ENCODE results near the gene TLNRD1. TPM values are rescaled to one million over a fixed set of nuclear protein-coding genes. Genes with fewer than 3 reads are reported as not detected.

The TLNRD1 gene
- total RNA-seq, 1 experiment from 2014 or later, result 24.7 TPM

DNA sequence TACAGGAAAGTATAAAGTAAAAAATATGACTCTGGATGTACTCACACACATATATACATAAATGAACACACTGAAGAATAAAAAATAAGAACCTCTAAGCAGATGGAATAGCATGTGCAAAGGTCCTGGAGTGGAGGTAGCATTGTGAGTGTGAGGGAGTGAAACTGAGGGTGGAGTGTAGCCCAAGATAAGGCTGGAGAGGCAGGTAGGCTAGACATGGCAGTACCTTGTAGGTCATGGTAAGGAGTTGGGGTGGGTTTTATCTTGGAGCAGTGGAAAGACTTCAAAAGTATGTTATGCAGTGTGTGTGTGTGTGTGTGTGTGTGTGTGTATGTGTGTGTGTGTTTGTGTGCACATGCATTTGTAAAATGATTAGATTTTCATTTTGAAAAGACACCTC lies 49.5 kb downstream of the TLNRD1 start:
- no peak for TF ChIP-seq POLR2AphosphoS5 (IDR thresholded peaks at IDR 0.05; ENCODE audit: low read depth, low read length)
- ATAC-seq, result no peak
- no peaks in the 10 kb centered on the region for H3K9me3 ChIP-seq (ENCODE audit: control insufficient read depth, insufficient read depth, low read depth, low read length)
- BruUV-seq (replicated peaks), result no TSS peak
- DNase-seq (ENCODE audit: low read depth, low spot score), result no peak
- no peaks in the 10 kb centered on the region for H3K27me3 ChIP-seq (ENCODE audit: control insufficient read depth, insufficient read depth, low read length)
- no peaks in the 10 kb centered on the region for H3K4me1 ChIP-seq (ENCODE audit: control insufficient read depth, insufficient read depth, low read length)
- intact Hi-C loops (cut with micrococcal nuclease; ENCODE audit: unreplicated experiment) (no loop called here), in situ Hi-C loops (cut with HindIII; ENCODE audit: low pct_unique_long_range_greater_than_20kb, low sequenced_read_pairs) (no loop called here)
- H3K36me3 ChIP-seq (ENCODE audit: control insufficient read depth, insufficient read depth, low read length), result no peaks in the 10 kb centered on the region
- ChIA-PET CTCF (no interaction called here), POLR2A (no interaction called here)
- H3K4me3 ChIP-seq (ENCODE audit: low read depth in 2 of 2, low read length in 2 of 2), result no peak overlapping the region
- H3K27ac ChIP-seq (ENCODE audit: low read length), result no peak overlapping the region

DNA sequence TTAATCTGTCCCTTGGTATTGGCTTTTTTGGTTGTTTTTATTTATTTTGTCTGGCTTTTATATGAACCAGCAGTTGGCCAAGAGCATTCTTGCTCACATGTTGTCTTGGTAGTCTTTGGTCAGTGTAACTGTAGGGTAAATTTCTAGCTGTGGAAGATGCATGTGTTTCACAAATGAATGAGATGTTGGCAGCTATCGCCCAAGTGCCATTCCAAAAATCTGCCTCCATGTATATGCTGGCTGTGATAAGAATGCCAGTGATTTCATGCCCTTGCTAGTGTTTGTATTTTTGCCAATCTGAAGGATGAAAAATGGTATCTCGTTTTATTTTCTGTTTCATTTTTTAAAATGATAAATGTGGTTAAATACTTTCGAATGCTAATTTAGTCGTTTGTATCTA lies 50.1 kb downstream of the TLNRD1 start:
- no peaks in the 10 kb centered on the region for H3K36me3 ChIP-seq (ENCODE audit: control insufficient read depth, insufficient read depth, low read length)
- no peaks in the 10 kb centered on the region for H3K4me1 ChIP-seq (ENCODE audit: control insufficient read depth, insufficient read depth, low read length)
- in situ Hi-C loops (cut with HindIII; ENCODE audit: low pct_unique_long_range_greater_than_20kb, low sequenced_read_pairs) (no loop called here), intact Hi-C loops (cut with micrococcal nuclease; ENCODE audit: unreplicated experiment) (no loop called here)
- ChIA-PET POLR2A (no interaction called here), CTCF (no interaction called here)
- H3K4me3 ChIP-seq (ENCODE audit: low read depth in 2 of 2, low read length in 2 of 2), result no peak overlapping the region
- TF ChIP-seq SIN3A (IDR thresholded peaks at IDR 0.05; ENCODE audit: borderline replicate concordance, insufficient read depth, low read depth, low read length), result no peak
- TF ChIP-seq, protein P1, sequence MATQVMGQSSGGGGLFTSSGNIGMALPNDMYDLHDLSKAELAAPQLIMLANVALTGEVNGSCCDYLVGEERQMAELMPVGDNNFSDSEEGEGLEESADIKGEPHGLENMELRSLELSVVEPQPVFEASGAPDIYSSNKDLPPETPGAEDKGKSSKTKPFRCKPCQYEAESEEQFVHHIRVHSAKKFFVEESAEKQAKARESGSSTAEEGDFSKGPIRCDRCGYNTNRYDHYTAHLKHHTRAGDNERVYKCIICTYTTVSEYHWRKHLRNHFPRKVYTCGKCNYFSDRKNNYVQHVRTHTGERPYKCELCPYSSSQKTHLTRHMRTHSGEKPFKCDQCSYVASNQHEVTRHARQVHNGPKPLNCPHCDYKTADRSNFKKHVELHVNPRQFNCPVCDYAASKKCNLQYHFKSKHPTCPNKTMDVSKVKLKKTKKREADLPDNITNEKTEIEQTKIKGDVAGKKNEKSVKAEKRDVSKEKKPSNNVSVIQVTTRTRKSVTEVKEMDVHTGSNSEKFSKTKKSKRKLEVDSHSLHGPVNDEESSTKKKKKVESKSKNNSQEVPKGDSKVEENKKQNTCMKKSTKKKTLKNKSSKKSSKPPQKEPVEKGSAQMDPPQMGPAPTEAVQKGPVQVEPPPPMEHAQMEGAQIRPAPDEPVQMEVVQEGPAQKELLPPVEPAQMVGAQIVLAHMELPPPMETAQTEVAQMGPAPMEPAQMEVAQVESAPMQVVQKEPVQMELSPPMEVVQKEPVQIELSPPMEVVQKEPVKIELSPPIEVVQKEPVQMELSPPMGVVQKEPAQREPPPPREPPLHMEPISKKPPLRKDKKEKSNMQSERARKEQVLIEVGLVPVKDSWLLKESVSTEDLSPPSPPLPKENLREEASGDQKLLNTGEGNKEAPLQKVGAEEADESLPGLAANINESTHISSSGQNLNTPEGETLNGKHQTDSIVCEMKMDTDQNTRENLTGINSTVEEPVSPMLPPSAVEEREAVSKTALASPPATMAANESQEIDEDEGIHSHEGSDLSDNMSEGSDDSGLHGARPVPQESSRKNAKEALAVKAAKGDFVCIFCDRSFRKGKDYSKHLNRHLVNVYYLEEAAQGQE (IDR thresholded peaks at IDR 0.05; ENCODE audit: insufficient read depth in 1 of 2, low read depth in 2 of 2, low read length in 1 of 2), result no peak
- TF ChIP-seq, protein P2, sequence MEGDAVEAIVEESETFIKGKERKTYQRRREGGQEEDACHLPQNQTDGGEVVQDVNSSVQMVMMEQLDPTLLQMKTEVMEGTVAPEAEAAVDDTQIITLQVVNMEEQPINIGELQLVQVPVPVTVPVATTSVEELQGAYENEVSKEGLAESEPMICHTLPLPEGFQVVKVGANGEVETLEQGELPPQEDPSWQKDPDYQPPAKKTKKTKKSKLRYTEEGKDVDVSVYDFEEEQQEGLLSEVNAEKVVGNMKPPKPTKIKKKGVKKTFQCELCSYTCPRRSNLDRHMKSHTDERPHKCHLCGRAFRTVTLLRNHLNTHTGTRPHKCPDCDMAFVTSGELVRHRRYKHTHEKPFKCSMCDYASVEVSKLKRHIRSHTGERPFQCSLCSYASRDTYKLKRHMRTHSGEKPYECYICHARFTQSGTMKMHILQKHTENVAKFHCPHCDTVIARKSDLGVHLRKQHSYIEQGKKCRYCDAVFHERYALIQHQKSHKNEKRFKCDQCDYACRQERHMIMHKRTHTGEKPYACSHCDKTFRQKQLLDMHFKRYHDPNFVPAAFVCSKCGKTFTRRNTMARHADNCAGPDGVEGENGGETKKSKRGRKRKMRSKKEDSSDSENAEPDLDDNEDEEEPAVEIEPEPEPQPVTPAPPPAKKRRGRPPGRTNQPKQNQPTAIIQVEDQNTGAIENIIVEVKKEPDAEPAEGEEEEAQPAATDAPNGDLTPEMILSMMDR (IDR thresholded peaks at IDR 0.05), result no peak
- no peak for TF ChIP-seq TCF7L2 (IDR thresholded peaks at IDR 0.05; ENCODE audit: low read depth, low read length)
- no peak for TF ChIP-seq POLR2AphosphoS5 (IDR thresholded peaks at IDR 0.05; ENCODE audit: low read depth, low read length)
- no peak for ATAC-seq
- no peak for DNase-seq (ENCODE audit: low read depth, low spot score)
- BruUV-seq (replicated peaks), result no TSS peak
- no peaks in the 10 kb centered on the region for H3K27me3 ChIP-seq (ENCODE audit: control insufficient read depth, insufficient read depth, low read length)
- H3K27ac ChIP-seq (ENCODE audit: low read length), result no peak overlapping the region
- H3K9me3 ChIP-seq (ENCODE audit: control insufficient read depth, insufficient read depth, low read depth, low read length), result no peaks in the 10 kb centered on the region

DNA sequence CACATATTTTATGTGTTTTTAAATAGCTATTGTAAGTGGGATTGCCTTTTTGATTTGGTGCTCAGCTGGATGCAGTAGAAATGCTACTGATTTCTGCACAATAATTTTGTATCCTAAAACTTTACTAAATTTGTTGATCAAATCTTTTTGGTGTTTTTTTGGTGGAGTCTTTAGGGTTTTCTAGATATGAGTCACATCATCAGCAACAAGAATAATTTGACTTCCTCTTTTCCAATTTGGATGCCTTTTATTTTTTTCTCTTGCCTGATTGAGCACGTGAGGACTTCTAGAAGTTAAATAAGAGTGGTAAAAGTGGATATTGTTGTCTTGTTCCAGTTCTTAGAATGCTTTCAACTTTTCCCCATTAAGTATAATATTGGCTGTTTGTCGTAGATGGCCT lies 51.3 kb downstream of the TLNRD1 start:
- ChIA-PET POLR2A (no interaction called here), CTCF (no interaction called here)
- no TSS peak for BruUV-seq (replicated peaks)
- H3K4me3 ChIP-seq (ENCODE audit: low read depth in 2 of 2, low read length in 2 of 2), result no peak overlapping the region
- intact Hi-C loops (cut with micrococcal nuclease; ENCODE audit: unreplicated experiment) (no loop called here), in situ Hi-C loops (cut with HindIII; ENCODE audit: low pct_unique_long_range_greater_than_20kb, low sequenced_read_pairs) (no loop called here)
- TF ChIP-seq TCF7L2 (IDR thresholded peaks at IDR 0.05; ENCODE audit: low read depth, low read length) (no peak), SIN3A (IDR thresholded peaks at IDR 0.05; ENCODE audit: borderline replicate concordance, insufficient read depth, low read depth, low read length) (no peak)
- TF ChIP-seq, protein P1 (IDR thresholded peaks at IDR 0.05; ENCODE audit: insufficient read depth in 1 of 2, low read depth in 2 of 2, low read length in 1 of 2), result no peak
- TF ChIP-seq, protein P2 (IDR thresholded peaks at IDR 0.05), result no peak
- no peaks in the 10 kb centered on the region for H3K27me3 ChIP-seq (ENCODE audit: control insufficient read depth, insufficient read depth, low read length)
- H3K9me3 ChIP-seq (ENCODE audit: control insufficient read depth, insufficient read depth, low read depth, low read length), result no peaks in the 10 kb centered on the region
- no peak overlapping the region for H3K27ac ChIP-seq (ENCODE audit: low read length)
- H3K4me1 ChIP-seq (ENCODE audit: control insufficient read depth, insufficient read depth, low read length), result no peaks in the 10 kb centered on the region
- ATAC-seq, result no peak
- no peak for DNase-seq (ENCODE audit: low read depth, low spot score)
- H3K36me3 ChIP-seq (ENCODE audit: control insufficient read depth, insufficient read depth, low read length), result no peaks in the 10 kb centered on the region
